ENCODE measurements around the gene CENPS. TPM values are rescaled to one million over a fixed set of nuclear protein-coding genes. Genes with fewer than 3 reads are reported as not detected.
A peak's percentile ranks its signal among the peaks of the same experiment; 100 is the strongest.

CENPS gene
- total and polyA plus RNA-seq, 9 of the 15 experiments (the other 6 are each of a cell fraction or from before 2014, with no cell fraction given) = 10.2 to 36.0 (median 26.0) TPM

DNA sequence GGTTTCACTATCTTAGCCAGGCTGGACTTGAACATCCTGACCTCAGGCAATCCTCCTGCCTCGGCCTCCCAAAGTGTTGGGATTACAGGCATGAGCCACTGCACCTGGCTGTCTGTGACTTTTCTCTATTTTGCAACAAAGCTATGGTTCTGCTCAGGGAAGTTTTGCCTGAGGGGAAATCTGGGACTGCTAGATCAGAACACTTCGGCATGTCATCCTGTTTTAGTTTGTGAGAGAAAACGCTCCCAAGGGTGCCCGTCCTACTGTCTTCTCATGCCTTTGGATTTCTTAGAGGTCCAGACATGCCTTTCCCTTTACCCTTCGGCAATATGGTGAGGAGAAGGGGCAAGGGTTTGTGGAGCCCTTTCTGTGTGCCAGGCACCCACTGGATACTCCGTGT, 14.0 kb downstream of the CENPS start:
- H3K9me1 ChIP-seq (ENCODE audit: control insufficient read depth, insufficient read depth, low read length) = no peaks in the 10 kb centered on the region
- no peak for FAIRE-seq
- no peaks in the 10 kb centered on the region for H4K20me1 ChIP-seq (replicated peaks; ENCODE audit: control insufficient read depth, insufficient read depth, low read length)
- peak overlapping the region in 1 of 2 experiments; percentile 21; a peak in 1 of 4 replicates for H3K9ac ChIP-seq (ENCODE audit: insufficient read depth in 1 of 2, low read depth in 2 of 2, low read length in 2 of 2)
- ATAC-seq = no peak
- no peak overlapping the region for H3K4me2 ChIP-seq (ENCODE audit: insufficient read depth, low read length)
- no peaks in the 10 kb centered on the region for H3K27me3 ChIP-seq (ENCODE audit: control insufficient read depth in 2 of 2, insufficient read depth in 2 of 2, low read length in 2 of 2)
- CTCF ChIA-PET (ENCODE audit: low intra/inter-chr PET ratio) = no interaction called here
- peaks cover 3% of the 10 kb centered on the region; the same call in 1 of the 3 replicates for H3K36me3 ChIP-seq (ENCODE audit: control insufficient read depth, insufficient read depth, low read length)
- H3K9me3 ChIP-seq (replicated peaks; ENCODE audit: control insufficient read depth, insufficient read depth, low read depth, low read length) = no peaks in the 10 kb centered on the region
- H3K27ac ChIP-seq (ENCODE audit: extremely low read depth, low read depth, low read length) = no peak overlapping the region
- no peaks in the 10 kb centered on the region; a peak in 1 of 5 replicates for H3K4me1 ChIP-seq (replicated peaks in 1 of 2; ENCODE audit: control insufficient read depth in 2 of 2, insufficient read depth in 2 of 2, low read length in 2 of 2)
- WGBS (ENCODE audit: insufficient coverage, low coverage, missing lambda C conversion rate) = 69% methylated on average over 6 of the region's 6 CpGs
- no peak overlapping the region for H3K4me3 ChIP-seq
- H3K79me2 ChIP-seq (ENCODE audit: control insufficient read depth, insufficient read depth, low read length) = no peaks in the 10 kb centered on the region
- no peak overlapping the region for H2AFZ ChIP-seq (ENCODE audit: low read depth, low read length)
- POLR2A ChIA-PET = interaction anchor here (1.1 to 1.5 kb wide), 3 partner anchors 8 to 13 kb away, joined by 3 to 5 read pairs (median 3); no protein-coding TSS in a partner anchor
- intact Hi-C loops (cut with micrococcal nuclease) (no loop called here), in situ Hi-C loops (cut with MboI) (no loop called here)
- BruUV-seq (replicated peaks) = no TSS peak
- DNase-seq (ENCODE audit: extremely low read depth in 1 of 4, low spot score in 3 of 4) = no peak
- no peak for TF ChIP-seq HDAC6 (IDR thresholded peaks at IDR 0.05; ENCODE audit: low read depth, low read length)
- TF ChIP-seq, protein P1, sequence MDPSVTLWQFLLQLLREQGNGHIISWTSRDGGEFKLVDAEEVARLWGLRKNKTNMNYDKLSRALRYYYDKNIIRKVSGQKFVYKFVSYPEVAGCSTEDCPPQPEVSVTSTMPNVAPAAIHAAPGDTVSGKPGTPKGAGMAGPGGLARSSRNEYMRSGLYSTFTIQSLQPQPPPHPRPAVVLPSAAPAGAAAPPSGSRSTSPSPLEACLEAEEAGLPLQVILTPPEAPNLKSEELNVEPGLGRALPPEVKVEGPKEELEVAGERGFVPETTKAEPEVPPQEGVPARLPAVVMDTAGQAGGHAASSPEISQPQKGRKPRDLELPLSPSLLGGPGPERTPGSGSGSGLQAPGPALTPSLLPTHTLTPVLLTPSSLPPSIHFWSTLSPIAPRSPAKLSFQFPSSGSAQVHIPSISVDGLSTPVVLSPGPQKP (CRISPR knock-in tag; IDR thresholded peaks at IDR 0.05) = no peak
- no peak for TF ChIP-seq NKRF (IDR thresholded peaks at IDR 0.05; ENCODE audit: borderline replicate concordance)
- TF ChIP-seq CHD4 (IDR thresholded peaks at IDR 0.05; ENCODE audit: insufficient read depth, insufficient replicate concordance, low read depth, low read length, poor library complexity, severe bottlenecking) = no peak
- no peak for TF ChIP-seq FOSL1 (tag; conservative IDR thresholded peaks at IDR 0.05)
- TF ChIP-seq ZNF253 (CRISPR knock-in tag; conservative IDR thresholded peaks at IDR 0.05) = no peak
- TF ChIP-seq ZKSCAN8 (CRISPR knock-in tag; IDR thresholded peaks at IDR 0.05) = no peak
- TF ChIP-seq EP400 (IDR thresholded peaks at IDR 0.05) = no peak
- TF ChIP-seq ETS2 (tag; IDR thresholded peaks at IDR 0.05; ENCODE audit: borderline replicate concordance, poor library complexity, severe bottlenecking) = no peak
- no peak for TF ChIP-seq ZBTB17 (CRISPR knock-in tag; IDR thresholded peaks at IDR 0.05)
- TF ChIP-seq ZNF263 (CRISPR knock-in tag; IDR thresholded peaks at IDR 0.05; ENCODE audit: borderline replicate concordance) = no peak
- TF ChIP-seq HSF4 (CRISPR knock-in tag; IDR thresholded peaks at IDR 0.05; ENCODE audit: borderline replicate concordance) = no peak
- no peak for TF ChIP-seq KHSRP (IDR thresholded peaks at IDR 0.05)
- TF ChIP-seq HDAC8 (tag; IDR thresholded peaks at IDR 0.05) = no peak
- TF ChIP-seq ZBTB43 (CRISPR knock-in tag; IDR thresholded peaks at IDR 0.05) = no peak
- no peak for TF ChIP-seq HDGF (IDR thresholded peaks at IDR 0.05)
- TF ChIP-seq RBM14 (IDR thresholded peaks at IDR 0.05; ENCODE audit: borderline replicate concordance, insufficient read depth, low read depth, low read length) = no peak
- no peak for TF ChIP-seq HMGXB4 (CRISPR knock-in tag; IDR thresholded peaks at IDR 0.05)

All from K562 (cell line).